ENCODE results near the gene TOMM40. TPM values are rescaled to one million over a fixed set of nuclear protein-coding genes. Genes with fewer than 3 reads are reported as not detected.
A peak's percentile ranks its signal among the peaks of the same experiment; 100 is the strongest.
"Not testable (repeated sequence)": the region's sequence is repeated elsewhere in the genome, so short reads cannot be mapped to it uniquely, and the experiment has no call there.

TOMM40 gene
- total and polyA plus RNA-seq, 5 donors from 2014 or later: 22.8 to 27.8 (median 25.7) TPM

DNA sequence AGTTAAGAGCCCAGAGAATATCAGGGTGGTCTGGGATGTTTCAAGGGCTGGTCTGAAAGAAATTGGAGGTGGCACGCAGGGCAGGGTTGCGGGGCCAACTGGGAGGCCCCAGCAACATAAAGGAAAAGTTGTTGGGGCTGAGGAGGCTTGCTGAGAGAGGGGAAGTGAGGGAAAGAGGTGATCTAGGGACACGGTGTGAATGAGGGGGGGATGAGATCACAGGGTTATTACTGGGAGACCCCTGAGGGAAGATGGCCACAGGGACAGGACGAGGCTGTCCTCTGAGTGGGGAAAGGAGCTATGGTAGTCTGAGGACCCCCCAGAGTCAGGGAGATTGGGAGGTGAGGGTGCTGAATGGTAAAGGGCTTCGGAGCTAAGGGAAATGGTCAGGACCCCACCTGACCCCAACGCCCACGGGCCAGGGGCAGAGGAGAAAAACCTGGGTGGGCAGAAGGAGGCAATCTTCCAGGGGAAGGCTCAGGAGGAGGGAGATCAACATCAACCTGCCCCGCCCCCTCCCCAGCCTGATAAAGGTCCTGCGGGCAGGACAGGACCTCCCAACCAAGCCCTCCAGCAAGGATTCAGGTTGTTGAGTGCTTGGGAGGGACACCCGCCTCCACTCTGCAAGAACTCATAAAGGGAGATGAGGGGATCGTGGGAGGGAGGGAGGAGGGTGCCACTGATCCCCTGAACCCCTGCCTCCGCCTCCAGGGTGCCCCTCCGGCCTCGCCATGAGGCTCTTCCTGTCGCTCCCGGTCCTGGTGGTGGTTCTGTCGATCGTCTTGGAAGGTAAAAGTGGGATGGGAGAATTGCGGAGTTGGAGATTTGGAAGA lies 35.4 kb downstream of the TOMM40 start:
- H3K27ac ChIP-seq (ENCODE audit: insufficient read depth, low read length, poor library complexity, severe bottlenecking); ATAC-seq (ENCODE audit: low read depth in 2 of 2); H3K9me3 Mint-ChIP-seq; DNase-seq; H3K36me3 Mint-ChIP-seq; H3K36me3 ChIP-seq (ENCODE audit: control insufficient read depth, insufficient read depth, low read length); H3K27me3 ChIP-seq (ENCODE audit: control insufficient read depth, insufficient read depth, low read length); H3K4me3 ChIP-seq (ENCODE audit: low read depth, low read length); H3K4me1 ChIP-seq (ENCODE audit: control insufficient read depth, insufficient read depth, low read length, poor library complexity, severe bottlenecking); H3K4me1 Mint-ChIP-seq; H3K9me3 ChIP-seq (ENCODE audit: control insufficient read depth in 2 of 2, low read length in 2 of 2); H3K27ac Mint-ChIP-seq: not testable (repeated sequence)
- H3K4me3 Mint-ChIP-seq: peak overlapping the region in 2 of 4 donors; percentile 22 to 45
- peaks cover 34% of the 10 kb centered on the region for H3K27me3 Mint-ChIP-seq

DNA sequence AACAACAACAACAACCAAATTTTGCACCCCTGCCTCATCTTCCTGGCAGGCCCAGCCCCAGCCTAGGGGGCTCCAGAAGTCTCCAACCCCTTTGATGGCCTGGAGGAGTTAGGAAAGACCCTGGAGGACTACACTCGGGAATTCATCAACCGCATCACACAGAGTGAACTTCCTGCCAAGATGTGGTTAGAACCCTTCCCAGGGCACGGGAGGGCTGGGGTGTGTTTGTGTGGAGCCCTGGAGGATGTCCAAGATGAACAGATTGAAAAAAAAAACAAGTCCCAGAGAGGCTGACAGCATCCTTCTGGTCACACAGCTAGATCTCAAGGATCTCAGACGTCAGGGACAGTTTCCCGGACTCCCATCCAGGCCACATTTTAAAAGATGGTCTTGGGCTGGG lies 36.7 kb downstream of the TOMM40 start:
- Histone ChIP-seq H3K4me3 (ENCODE audit: low read depth, low read length) (no peak overlapping the region), H3K9me3 (ENCODE audit: control insufficient read depth in 2 of 2, low read length in 2 of 2) (no peaks in the 10 kb centered on the region), H3K4me1 (ENCODE audit: control insufficient read depth, insufficient read depth, low read length, poor library complexity, severe bottlenecking) (peaks cover 3% of the 10 kb centered on the region), H3K36me3 (ENCODE audit: control insufficient read depth, insufficient read depth, low read length) (no peaks in the 10 kb centered on the region), H3K27me3 (ENCODE audit: control insufficient read depth, insufficient read depth, low read length) (peaks cover 1% of the 10 kb centered on the region), H3K27ac (ENCODE audit: insufficient read depth, low read length, poor library complexity, severe bottlenecking) (no peak overlapping the region)
- no peak overlapping the region for H3K27ac Mint-ChIP-seq
- H3K4me3 Mint-ChIP-seq: no peak overlapping the region
- peaks cover 0 to 1% (median 0%) of the 10 kb centered on the region in 7 donors for H3K9me3 Mint-ChIP-seq
- H3K4me1 Mint-ChIP-seq: peaks cover 0 to 9% (median 4%) of the 10 kb centered on the region in 4 donors
- ATAC-seq (ENCODE audit: low read depth in 2 of 2): no peak
- peaks cover 34% of the 10 kb centered on the region for H3K27me3 Mint-ChIP-seq
- no peak for DNase-seq
- H3K36me3 Mint-ChIP-seq: no peaks in the 10 kb centered on the region

DNA sequence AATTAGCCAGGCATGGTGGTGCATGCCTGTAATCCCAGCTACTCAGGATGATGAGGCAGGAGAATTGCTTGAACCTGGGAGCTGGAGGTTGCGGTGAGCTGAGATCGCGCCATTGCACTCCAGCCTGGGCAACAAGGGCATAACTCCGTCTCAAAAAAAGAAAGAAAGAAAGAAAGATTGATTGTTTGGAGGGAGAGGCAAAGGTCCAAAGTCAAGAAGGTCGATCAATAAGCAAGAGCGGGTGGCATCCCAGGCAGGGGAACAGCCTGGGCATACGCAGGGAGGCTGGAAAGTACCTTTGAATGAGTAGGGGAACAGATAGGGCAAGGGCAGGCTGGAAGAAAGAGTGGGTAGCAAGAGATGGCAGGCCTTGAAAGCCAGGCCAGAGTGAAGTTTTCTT lies 39.0 kb downstream of the TOMM40 start:
- no peak overlapping the region for H3K4me3 Mint-ChIP-seq
- ATAC-seq (ENCODE audit: low read depth in 2 of 2): no peak

DNA sequence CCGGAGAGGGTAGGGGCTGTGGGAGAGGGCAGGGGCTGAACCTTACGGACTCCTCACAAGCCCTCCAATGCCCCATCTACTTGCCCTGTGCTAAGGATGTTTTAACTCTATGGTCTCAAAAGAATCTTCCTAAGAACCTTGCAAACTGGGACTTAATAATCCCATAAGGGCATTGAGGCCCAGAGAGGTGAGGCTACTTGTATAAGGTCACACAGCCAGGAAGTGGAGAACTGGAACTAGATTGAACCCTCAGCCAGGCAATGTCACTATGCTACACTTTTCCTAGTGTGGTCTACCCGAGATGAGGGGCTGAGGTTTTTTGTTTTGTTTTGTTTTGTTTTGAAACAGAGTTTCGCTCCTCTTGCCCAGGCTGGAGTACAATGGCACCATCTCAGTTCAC lies 40.5 kb downstream of the TOMM40 start:
- no peak for ATAC-seq (ENCODE audit: low read depth in 2 of 2)
- Mint-ChIP-seq H3K36me3 (no peaks in the 10 kb centered on the region), H3K27ac (no peak overlapping the region), H3K4me3 (no peak overlapping the region), H3K27me3 (peaks cover 20% of the 10 kb centered on the region), H3K4me1 (peaks cover 0 to 5% (median 2%) of the 10 kb centered on the region in 4 donors), H3K9me3 (no peaks in the 10 kb centered on the region)
- DNase-seq: no peak
- Histone ChIP-seq H3K27me3 (ENCODE audit: control insufficient read depth, insufficient read depth, low read length) (peaks cover 1% of the 10 kb centered on the region), H3K36me3 (ENCODE audit: control insufficient read depth, insufficient read depth, low read length) (no peaks in the 10 kb centered on the region), H3K4me3 (ENCODE audit: low read depth, low read length) (no peak overlapping the region), H3K9me3 (ENCODE audit: control insufficient read depth in 2 of 2, low read length in 2 of 2) (no peaks in the 10 kb centered on the region), H3K27ac (ENCODE audit: insufficient read depth, low read length, poor library complexity, severe bottlenecking) (no peak overlapping the region), H3K4me1 (ENCODE audit: control insufficient read depth, insufficient read depth, low read length, poor library complexity, severe bottlenecking) (peaks cover 3% of the 10 kb centered on the region)

More for the DNA sequence above, 39.0 kb downstream of the TOMM40 start:
- peaks cover 0 to 9% (median 4%) of the 10 kb centered on the region in 4 donors for H3K4me1 Mint-ChIP-seq
- DNase-seq: no peak
- Histone ChIP-seq H3K9me3 (ENCODE audit: control insufficient read depth in 2 of 2, low read length in 2 of 2) (no peaks in the 10 kb centered on the region), H3K27me3 (ENCODE audit: control insufficient read depth, insufficient read depth, low read length) (peaks cover 1% of the 10 kb centered on the region), H3K27ac (ENCODE audit: insufficient read depth, low read length, poor library complexity, severe bottlenecking) (no peak overlapping the region), H3K4me1 (ENCODE audit: control insufficient read depth, insufficient read depth, low read length, poor library complexity, severe bottlenecking) (peaks cover 3% of the 10 kb centered on the region), H3K4me3 (ENCODE audit: low read depth, low read length) (no peak overlapping the region), H3K36me3 (ENCODE audit: control insufficient read depth, insufficient read depth, low read length) (no peaks in the 10 kb centered on the region)
- H3K27ac Mint-ChIP-seq: no peak overlapping the region
- peaks cover 28% of the 10 kb centered on the region for H3K27me3 Mint-ChIP-seq
- H3K9me3 Mint-ChIP-seq: peaks cover 0 to 1% (median 0%) of the 10 kb centered on the region in 7 donors
- H3K36me3 Mint-ChIP-seq: no peaks in the 10 kb centered on the region

DNA sequence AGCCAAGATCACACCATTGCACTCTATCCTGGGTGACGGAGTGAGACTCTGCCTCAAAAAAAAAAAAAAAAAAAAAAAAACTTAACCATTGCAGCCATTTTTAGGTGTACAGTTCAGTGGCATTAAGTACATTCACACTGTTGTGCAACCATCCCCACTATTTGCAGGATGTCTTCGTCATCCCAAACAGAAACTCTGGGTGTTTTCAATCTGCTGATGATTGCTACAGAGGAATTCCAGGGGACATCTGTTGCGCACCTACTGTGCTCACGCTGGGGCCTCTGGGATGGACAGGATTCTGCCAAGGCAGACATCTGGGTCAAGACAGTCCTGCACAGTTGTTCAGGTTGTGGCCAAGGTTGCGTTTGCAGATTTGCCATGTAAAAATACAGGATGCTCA lies 48.6 kb downstream of the TOMM40 start:
- H3K27me3 Mint-ChIP-seq: no peaks in the 10 kb centered on the region
- H3K9me3 Mint-ChIP-seq: no peaks in the 10 kb centered on the region
- H3K36me3 Mint-ChIP-seq: peaks cover 7% of the 10 kb centered on the region
- Histone ChIP-seq H3K4me1 (ENCODE audit: control insufficient read depth, insufficient read depth, low read length, poor library complexity, severe bottlenecking) (no peaks in the 10 kb centered on the region), H3K9me3 (ENCODE audit: control insufficient read depth in 2 of 2, low read length in 2 of 2) (no peaks in the 10 kb centered on the region), H3K36me3 (ENCODE audit: control insufficient read depth, insufficient read depth, low read length) (no peaks in the 10 kb centered on the region), H3K4me3 (ENCODE audit: low read depth, low read length) (no peak overlapping the region), H3K27ac (ENCODE audit: insufficient read depth, low read length, poor library complexity, severe bottlenecking) (no peak overlapping the region), H3K27me3 (ENCODE audit: control insufficient read depth, insufficient read depth, low read length) (no peaks in the 10 kb centered on the region)
- no peak overlapping the region for H3K4me3 Mint-ChIP-seq
- no peak overlapping the region for H3K27ac Mint-ChIP-seq
- DNase-seq (no peak), ATAC-seq (ENCODE audit: low read depth in 2 of 2) (no peak)
- no peaks in the 10 kb centered on the region for H3K4me1 Mint-ChIP-seq

DNA sequence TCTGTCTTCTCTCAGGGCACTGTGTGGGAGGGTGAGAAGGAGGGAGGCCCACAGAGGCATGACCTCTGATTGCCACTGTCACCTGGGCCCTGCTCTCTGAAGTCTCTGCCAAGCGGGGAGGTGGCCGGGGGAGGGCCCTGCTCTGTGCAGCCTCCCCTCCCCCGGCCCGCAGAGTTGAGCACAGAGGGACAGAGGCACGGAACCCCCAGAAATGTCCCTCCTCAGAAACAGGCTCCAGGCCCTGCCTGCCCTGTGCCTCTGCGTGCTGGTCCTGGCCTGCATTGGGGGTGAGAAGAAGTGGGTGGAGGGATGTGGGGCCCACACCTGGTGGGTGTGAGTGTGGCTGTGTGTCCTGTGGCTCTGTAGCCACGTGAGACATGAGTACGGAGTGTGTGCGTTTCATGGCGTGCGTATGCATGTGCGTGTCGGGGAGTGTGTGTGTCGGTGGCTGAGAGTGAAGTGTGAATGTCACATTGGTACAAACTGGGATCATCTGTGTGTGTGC lies 51.1 kb downstream of the TOMM40 start, which contains the start of gene APOC4:
Gene APOC4, plus strand, starts transcription at position 171 of the 505 bp plus-strand sequence. Its CDS starts 41 bp downstream, at position 212.
- Mint-ChIP-seq H3K9me3 (no peaks in the 10 kb centered on the region), H3K27ac (no peak within 1 kb of the TSS), H3K4me3 (no peak within 1 kb of the TSS)

DNA sequence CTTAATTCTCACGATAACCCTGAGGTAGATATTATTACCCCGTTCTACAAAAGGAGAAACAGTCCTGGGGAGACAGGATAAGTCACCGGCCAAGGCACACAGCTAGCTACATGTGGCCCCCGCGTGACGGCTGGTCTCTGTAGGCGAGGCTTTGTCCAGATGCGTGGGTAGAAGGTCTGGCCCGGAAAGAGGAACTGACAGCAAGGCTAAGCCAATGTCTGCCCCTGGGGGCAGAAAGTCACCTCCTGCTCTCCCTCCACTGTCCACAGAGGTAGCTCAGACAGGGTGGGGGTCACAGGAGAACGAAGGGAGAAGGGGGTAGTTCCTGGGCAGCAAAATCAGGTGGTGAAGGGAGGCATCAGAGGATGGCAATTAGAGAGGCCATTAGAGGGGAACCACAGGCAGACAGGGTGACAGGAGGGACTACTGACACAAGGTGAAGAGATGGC lies 52.8 kb downstream of the TOMM40 start:
- no peak overlapping the region for H3K4me3 Mint-ChIP-seq
- no peak for DNase-seq
- no peak overlapping the region for H3K4me3 ChIP-seq (ENCODE audit: low read depth, low read length)
- no peaks in the 10 kb centered on the region for H3K4me1 Mint-ChIP-seq
- H3K27ac ChIP-seq (ENCODE audit: insufficient read depth, low read length, poor library complexity, severe bottlenecking): no peak overlapping the region
- no peaks in the 10 kb centered on the region for H3K27me3 Mint-ChIP-seq
- no peaks in the 10 kb centered on the region for H3K27me3 ChIP-seq (ENCODE audit: control insufficient read depth, insufficient read depth, low read length)
- ATAC-seq (ENCODE audit: low read depth in 2 of 2): no peak
- no peaks in the 10 kb centered on the region for H3K4me1 ChIP-seq (ENCODE audit: control insufficient read depth, insufficient read depth, low read length, poor library complexity, severe bottlenecking)
- peaks cover 7% of the 10 kb centered on the region for H3K36me3 Mint-ChIP-seq
- H3K9me3 Mint-ChIP-seq: no peaks in the 10 kb centered on the region
- no peak overlapping the region for H3K27ac Mint-ChIP-seq
- no peaks in the 10 kb centered on the region for H3K9me3 ChIP-seq (ENCODE audit: control insufficient read depth in 2 of 2, low read length in 2 of 2)
- no peaks in the 10 kb centered on the region for H3K36me3 ChIP-seq (ENCODE audit: control insufficient read depth, insufficient read depth, low read length)

More for the DNA sequence above, 51.1 kb downstream of the TOMM40 start, which contains the start of gene APOC4:
- no peak for ATAC-seq (ENCODE audit: low read depth in 2 of 2)
- Histone ChIP-seq H3K4me3 (ENCODE audit: low read depth, low read length) (no peak within 1 kb of the TSS), H3K27me3 (ENCODE audit: control insufficient read depth, insufficient read depth, low read length) (no peaks in the 10 kb centered on the region), H3K9me3 (ENCODE audit: control insufficient read depth in 2 of 2, low read length in 2 of 2) (no peaks in the 10 kb centered on the region), H3K4me1 (ENCODE audit: control insufficient read depth, insufficient read depth, low read length, poor library complexity, severe bottlenecking) (no peaks in the 10 kb centered on the region), H3K27ac (ENCODE audit: insufficient read depth, low read length, poor library complexity, severe bottlenecking) (no peak within 1 kb of the TSS), H3K36me3 (ENCODE audit: control insufficient read depth, insufficient read depth, low read length) (no peaks in the 10 kb centered on the region)
- Mint-ChIP-seq H3K27me3 (no peaks in the 10 kb centered on the region), H3K4me1 (no peaks in the 10 kb centered on the region), H3K36me3 (peaks cover 7% of the 10 kb centered on the region)
- DNase-seq: no peak

Measured in CD4-positive, CD25-positive, alpha-beta regulatory T cell (primary cell).